ENCODE data around the gene TMEM212.

DNA sequence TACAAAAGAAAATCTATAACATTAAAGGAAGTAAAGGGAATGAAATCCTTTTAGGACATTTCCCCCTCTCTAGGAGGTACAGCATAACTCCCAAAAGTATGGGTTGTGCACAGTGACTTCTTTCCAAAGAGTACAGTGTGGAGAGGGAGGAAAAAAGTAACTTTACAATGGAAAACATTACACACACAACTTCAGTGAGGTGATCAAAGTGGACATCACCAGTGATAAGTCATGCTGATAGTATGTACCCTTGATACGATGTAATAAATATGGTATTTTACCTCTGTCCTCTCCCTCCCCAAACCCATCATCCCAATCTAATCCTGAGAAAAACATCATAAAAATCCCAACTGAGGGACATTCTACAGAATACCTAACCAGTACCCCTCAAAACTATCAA is 43.6 kb upstream of the TMEM212 start:
- TF ChIP-seq, protein P1, sequence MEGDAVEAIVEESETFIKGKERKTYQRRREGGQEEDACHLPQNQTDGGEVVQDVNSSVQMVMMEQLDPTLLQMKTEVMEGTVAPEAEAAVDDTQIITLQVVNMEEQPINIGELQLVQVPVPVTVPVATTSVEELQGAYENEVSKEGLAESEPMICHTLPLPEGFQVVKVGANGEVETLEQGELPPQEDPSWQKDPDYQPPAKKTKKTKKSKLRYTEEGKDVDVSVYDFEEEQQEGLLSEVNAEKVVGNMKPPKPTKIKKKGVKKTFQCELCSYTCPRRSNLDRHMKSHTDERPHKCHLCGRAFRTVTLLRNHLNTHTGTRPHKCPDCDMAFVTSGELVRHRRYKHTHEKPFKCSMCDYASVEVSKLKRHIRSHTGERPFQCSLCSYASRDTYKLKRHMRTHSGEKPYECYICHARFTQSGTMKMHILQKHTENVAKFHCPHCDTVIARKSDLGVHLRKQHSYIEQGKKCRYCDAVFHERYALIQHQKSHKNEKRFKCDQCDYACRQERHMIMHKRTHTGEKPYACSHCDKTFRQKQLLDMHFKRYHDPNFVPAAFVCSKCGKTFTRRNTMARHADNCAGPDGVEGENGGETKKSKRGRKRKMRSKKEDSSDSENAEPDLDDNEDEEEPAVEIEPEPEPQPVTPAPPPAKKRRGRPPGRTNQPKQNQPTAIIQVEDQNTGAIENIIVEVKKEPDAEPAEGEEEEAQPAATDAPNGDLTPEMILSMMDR (IDR thresholded peaks at IDR 0.05), result no peak
- TF ChIP-seq EP300 (IDR thresholded peaks at IDR 0.05) (no peak), POLR2A (IDR thresholded peaks at IDR 0.05) (no peak)

All from sigmoid colon (tissue), 4 donors.